ENCODE measurements around the gene ARHGAP6.

ARHGAP6 gene

DNA sequence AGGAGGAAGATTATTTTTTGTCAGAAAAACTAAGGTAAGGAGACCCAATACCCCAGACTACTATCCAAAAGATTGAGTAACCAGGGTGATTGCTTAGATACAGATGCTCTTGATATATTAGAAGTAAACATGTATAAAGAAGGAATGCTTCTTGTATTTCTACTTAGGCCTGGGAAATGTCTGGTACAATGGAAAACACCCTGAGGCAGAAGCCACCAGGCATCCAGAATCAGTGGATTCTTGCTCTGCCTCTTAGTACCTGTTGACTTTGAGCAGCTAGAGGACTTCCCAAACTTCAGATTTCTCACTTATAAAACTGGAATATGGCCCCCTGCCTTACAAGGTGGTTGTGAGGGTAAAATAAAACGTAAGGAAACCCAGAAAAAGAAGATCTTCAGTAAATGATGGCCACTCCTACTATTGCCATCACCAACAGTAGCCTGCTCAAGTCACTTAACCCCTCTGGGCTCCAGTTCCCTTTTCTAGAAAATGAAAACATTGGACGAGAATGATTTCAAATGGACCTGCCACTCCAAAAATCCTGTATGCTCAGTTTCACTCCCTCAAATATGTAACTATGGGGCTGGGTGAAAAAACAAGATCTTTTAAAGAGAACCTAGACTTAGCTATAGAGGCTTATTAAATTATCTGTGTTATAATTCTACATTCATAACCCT, 315.9 kb downstream of the ARHGAP6 start:
- no peak overlapping the region for H3K4me3 ChIP-seq (ENCODE audit: low read depth, low read length)

DNA sequence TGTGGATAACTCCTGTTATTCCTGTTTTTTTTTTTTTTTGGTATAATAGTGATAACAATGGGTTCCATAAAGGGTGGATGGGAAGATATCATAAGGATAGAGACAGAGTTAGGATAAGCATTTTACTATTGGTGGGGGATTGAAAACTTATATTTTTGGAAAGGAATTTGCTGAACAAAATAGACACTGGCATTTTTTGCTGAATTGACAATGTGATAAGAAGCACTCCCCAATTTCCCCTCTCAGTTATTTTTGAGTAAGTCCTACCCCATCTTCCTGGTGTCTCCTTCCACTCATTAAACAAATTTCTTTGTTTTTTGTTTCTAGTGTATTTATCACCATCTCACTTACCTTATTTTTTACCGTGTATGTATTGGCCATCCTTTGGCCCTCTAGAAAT, 316.7 kb downstream of the ARHGAP6 start:
- DNase-seq (ENCODE audit: low read depth), result no peak
- TF ChIP-seq MYC (IDR thresholded peaks at IDR 0.05; ENCODE audit: low read depth, low read length), result no peak
- TF ChIP-seq, protein P1, sequence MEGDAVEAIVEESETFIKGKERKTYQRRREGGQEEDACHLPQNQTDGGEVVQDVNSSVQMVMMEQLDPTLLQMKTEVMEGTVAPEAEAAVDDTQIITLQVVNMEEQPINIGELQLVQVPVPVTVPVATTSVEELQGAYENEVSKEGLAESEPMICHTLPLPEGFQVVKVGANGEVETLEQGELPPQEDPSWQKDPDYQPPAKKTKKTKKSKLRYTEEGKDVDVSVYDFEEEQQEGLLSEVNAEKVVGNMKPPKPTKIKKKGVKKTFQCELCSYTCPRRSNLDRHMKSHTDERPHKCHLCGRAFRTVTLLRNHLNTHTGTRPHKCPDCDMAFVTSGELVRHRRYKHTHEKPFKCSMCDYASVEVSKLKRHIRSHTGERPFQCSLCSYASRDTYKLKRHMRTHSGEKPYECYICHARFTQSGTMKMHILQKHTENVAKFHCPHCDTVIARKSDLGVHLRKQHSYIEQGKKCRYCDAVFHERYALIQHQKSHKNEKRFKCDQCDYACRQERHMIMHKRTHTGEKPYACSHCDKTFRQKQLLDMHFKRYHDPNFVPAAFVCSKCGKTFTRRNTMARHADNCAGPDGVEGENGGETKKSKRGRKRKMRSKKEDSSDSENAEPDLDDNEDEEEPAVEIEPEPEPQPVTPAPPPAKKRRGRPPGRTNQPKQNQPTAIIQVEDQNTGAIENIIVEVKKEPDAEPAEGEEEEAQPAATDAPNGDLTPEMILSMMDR (IDR thresholded peaks at IDR 0.05; ENCODE audit: low read depth, low read length), result no peak
- no peak overlapping the region for H3K4me3 ChIP-seq (ENCODE audit: low read depth, low read length)

More for the DNA sequence above, 315.9 kb downstream of the ARHGAP6 start:
- TF ChIP-seq, protein P2, sequence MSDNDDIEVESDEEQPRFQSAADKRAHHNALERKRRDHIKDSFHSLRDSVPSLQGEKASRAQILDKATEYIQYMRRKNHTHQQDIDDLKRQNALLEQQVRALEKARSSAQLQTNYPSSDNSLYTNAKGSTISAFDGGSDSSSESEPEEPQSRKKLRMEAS (IDR thresholded peaks at IDR 0.05; ENCODE audit: low read depth, low read length), result no peak
- TF ChIP-seq, protein P1 (IDR thresholded peaks at IDR 0.05; ENCODE audit: low read depth, low read length), result no peak
- no peak for TF ChIP-seq POLR2A (IDR thresholded peaks at IDR 0.05; ENCODE audit: extremely low read depth, insufficient read length)
- no peak for TF ChIP-seq MYC (IDR thresholded peaks at IDR 0.05; ENCODE audit: low read depth, low read length)
- no peak for DNase-seq (ENCODE audit: low read depth)

DNA sequence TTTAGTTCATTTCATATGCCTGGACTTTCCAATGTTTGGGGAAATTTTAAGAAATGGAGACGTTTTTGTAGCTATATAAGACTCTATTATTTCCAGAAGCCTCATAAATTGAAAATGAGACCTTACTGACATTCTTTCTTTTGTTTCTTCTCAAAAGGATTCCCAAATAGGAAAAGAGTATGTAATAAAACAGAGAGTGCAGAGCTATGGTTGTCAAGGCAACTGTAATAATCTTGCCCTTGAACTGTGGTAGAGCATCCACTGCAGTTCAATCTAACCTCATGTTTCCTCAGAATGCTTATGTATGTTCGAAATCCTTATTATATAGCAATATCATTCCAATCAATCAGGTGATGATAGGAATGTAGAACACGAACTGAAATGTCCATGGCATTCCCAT, 318.4 kb downstream of the ARHGAP6 start:
- TF ChIP-seq MYC (IDR thresholded peaks at IDR 0.05; ENCODE audit: low read depth, low read length) (no peak), POLR2A (IDR thresholded peaks at IDR 0.05; ENCODE audit: extremely low read depth, insufficient read length) (no peak)
- TF ChIP-seq, protein P2 (IDR thresholded peaks at IDR 0.05; ENCODE audit: low read depth, low read length), result no peak
- TF ChIP-seq, protein P1 (IDR thresholded peaks at IDR 0.05; ENCODE audit: low read depth, low read length), result no peak
- DNase-seq (ENCODE audit: low read depth), result no peak
- H3K4me3 ChIP-seq (ENCODE audit: low read depth, low read length), result no peak overlapping the region

DNA sequence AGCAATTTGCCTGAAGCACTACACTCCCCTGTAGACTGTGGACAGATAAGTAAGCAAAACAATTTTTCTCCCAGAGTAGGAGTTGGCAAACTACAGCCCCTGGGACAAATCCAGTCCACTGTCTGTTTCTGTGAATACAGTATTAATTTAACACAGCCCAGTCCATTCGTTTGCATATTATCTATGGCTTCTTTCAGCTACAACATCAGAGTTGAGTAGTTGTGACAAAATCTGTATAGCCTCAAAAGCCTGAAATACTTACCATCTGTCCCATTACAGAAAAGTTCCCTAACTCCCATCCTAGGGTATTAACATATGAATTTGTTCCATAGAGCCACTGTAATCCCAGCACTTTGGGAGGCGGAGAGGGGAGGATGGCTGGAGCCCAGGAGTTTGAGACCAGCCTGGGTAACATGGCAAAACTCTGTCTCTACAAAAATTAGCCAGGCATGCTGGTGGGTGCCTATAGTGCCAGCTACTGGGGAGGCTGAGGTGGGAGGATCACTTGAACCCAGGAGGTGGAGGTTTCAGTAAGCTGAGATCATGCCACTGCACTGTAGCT, 319.5 kb downstream of the ARHGAP6 start:
- no peak for DNase-seq (ENCODE audit: low read depth)
- no peak overlapping the region for H3K4me3 ChIP-seq (ENCODE audit: low read depth, low read length)
- TF ChIP-seq POLR2A (IDR thresholded peaks at IDR 0.05; ENCODE audit: extremely low read depth, insufficient read length) (no peak), MYC (IDR thresholded peaks at IDR 0.05; ENCODE audit: low read depth, low read length) (no peak)
- TF ChIP-seq, protein P1 (IDR thresholded peaks at IDR 0.05; ENCODE audit: low read depth, low read length), result no peak
- TF ChIP-seq, protein P2 (IDR thresholded peaks at IDR 0.05; ENCODE audit: low read depth, low read length), result no peak

- TF ChIP-seq, protein P1 (IDR thresholded peaks at IDR 0.05; ENCODE audit: low read depth, low read length), result no peak
- no peak for TF ChIP-seq MYC (IDR thresholded peaks at IDR 0.05; ENCODE audit: low read depth, low read length)
- TF ChIP-seq, protein P2 (IDR thresholded peaks at IDR 0.05; ENCODE audit: low read depth, low read length), result no peak
- no peak for TF ChIP-seq POLR2A (IDR thresholded peaks at IDR 0.05; ENCODE audit: extremely low read depth, insufficient read length)
- H3K4me3 ChIP-seq (ENCODE audit: low read depth, low read length), result no peak overlapping the region
- no peak for DNase-seq (ENCODE audit: low read depth)
These were observed 323.0 kb downstream of the ARHGAP6 start for GRCh38 chrX:11342673-11343072.
